ENCODE results near the gene CHKB. TPM values are rescaled to one million over a fixed set of nuclear protein-coding genes. Genes with fewer than 3 reads are reported as not detected.

CHKB gene
- total RNA-seq, 2 donors from 2014 or later: 52.1 to 112 TPM

GRCh38 chr22:50584106-50585096, 1.8 kb upstream of the CHKB start:
- DNase-seq (ENCODE audit: low spot score): no peak
- Histone ChIP-seq H3K4me1 (replicated peaks) (peaks cover 12% of the 10 kb centered on the region), H3K9me3 (no peaks in the 10 kb centered on the region), H3K36me3 (no peaks in the 10 kb centered on the region), H3K27me3 (replicated peaks; ENCODE audit: insufficient read depth) (no peaks in the 10 kb centered on the region), H3K4me3 (no peak overlapping the region), H3K27ac (no peak overlapping the region)
- intact Hi-C loops (cut with DNase I): loop anchor here (5.0 kb wide), 1 partner anchor 43 kb away; the partner anchor contains the start of gene ARSA
- TF ChIP-seq POLR2A (IDR thresholded peaks at IDR 0.05): no peak
- WGBS: 91% methylated on average over 23 of the region's 23 CpGs

GRCh38 chr22:50583294-50583861, 729 bp upstream of the CHKB start:
- H3K4me3 ChIP-seq: peak overlapping the region; percentile 71 to 84
- peaks cover 12% of the 10 kb centered on the region for H3K4me1 ChIP-seq (replicated peaks)
- no peaks in the 10 kb centered on the region for H3K9me3 ChIP-seq
- intact Hi-C loops (cut with DNase I): loop anchor here (5.0 kb wide), 1 partner anchor 44 kb away; the partner anchor contains the start of gene ARSA
- WGBS: 5% methylated on average over 37 of the region's 37 CpGs
- no peak for DNase-seq (ENCODE audit: low spot score)
- TF ChIP-seq POLR2AphosphoS5 (IDR thresholded peaks at IDR 0.05) (no peak), CTCF (IDR thresholded peaks at IDR 0.05) (no peak), POLR2A (IDR thresholded peaks at IDR 0.05) (no peak)
- peak overlapping the region; percentile 95 to 98 for H3K27ac ChIP-seq
- no peaks in the 10 kb centered on the region for H3K27me3 ChIP-seq (replicated peaks; ENCODE audit: insufficient read depth)
- no peaks in the 10 kb centered on the region for H3K36me3 ChIP-seq

GRCh38 chr22:50581950-50582492, 628 bp downstream of the CHKB start:
- peak overlapping the region; percentile 71 to 84 for H3K4me3 ChIP-seq
- H3K9me3 ChIP-seq: no peaks in the 10 kb centered on the region
- no peak for TF ChIP-seq POLR2AphosphoS5 (IDR thresholded peaks at IDR 0.05)
- TF ChIP-seq CTCF (IDR thresholded peaks at IDR 0.05): no peak
- TF ChIP-seq POLR2A (IDR thresholded peaks at IDR 0.05): no peak
- no peaks in the 10 kb centered on the region for H3K36me3 ChIP-seq
- WGBS: 11% methylated on average over 20 of the region's 39 CpGs
- intact Hi-C loops (cut with DNase I): loop anchor here (5.0 kb wide), 1 partner anchor 45 kb away; the partner anchor contains the start of gene ARSA
- peak overlapping the region; percentile 95 to 98 for H3K27ac ChIP-seq
- H3K27me3 ChIP-seq (replicated peaks; ENCODE audit: insufficient read depth): no peaks in the 10 kb centered on the region
- DNase-seq (ENCODE audit: low spot score): no peak
- H3K4me1 ChIP-seq (replicated peaks): peaks cover 12% of the 10 kb centered on the region

- Histone ChIP-seq H3K4me1 (replicated peaks) (peaks cover 12% of the 10 kb centered on the region), H3K9me3 (no peaks in the 10 kb centered on the region), H3K27ac (no peak overlapping the region), H3K36me3 (no peaks in the 10 kb centered on the region), H3K27me3 (replicated peaks; ENCODE audit: insufficient read depth) (no peaks in the 10 kb centered on the region), H3K4me3 (peak overlapping the region; percentile 71 to 84)
- no peak for DNase-seq (ENCODE audit: low spot score)
- WGBS: 88% methylated on average over 22 of the region's 22 CpGs
- TF ChIP-seq POLR2A (IDR thresholded peaks at IDR 0.05) (no peak), POLR2AphosphoS5 (IDR thresholded peaks at IDR 0.05) (no peak), CTCF (IDR thresholded peaks at IDR 0.05) (no peak)
- intact Hi-C loops (cut with DNase I): loop anchor here (5.0 kb wide), 1 partner anchor 46 kb away; the partner anchor contains the start of gene ARSA
Observed at GRCh38 chr22:50581031-50581949, 1.4 kb downstream of the CHKB start.

Measured in prostate gland (tissue), 2 donors.